OCI-LY3 (cell line): Measurements from ENCODE around the gene PFKFB4.

ENCODE experiments used
- CTCF ChIP-seq: fragments of 200-600, 300-600 bp; sonication (generic); IDR thresholded peaks from 2 replicates; pipeline ENCODE4 v1.5.1; 2014; ENCODE audit warnings: antibody characterized with exemption, low read length, low read depth
- EZH2phosphoT487 ChIP-seq: fragments of 200-600 bp; shearing (Covaris generic); IDR thresholded peaks from 2 replicates; pipeline ENCODE4 v1.6.1; 2018; ENCODE audit warnings: antibody characterized with exemption, mixed run types, low read depth

GRCh38 chr3:48573973-48574585 is 17.5 kb upstream of the PFKFB4 start:
- TF ChIP-seq CTCF (no peak), EZH2phosphoT487 (no peak)
